Muscle of leg (tissue), 11 donors: ENCODE results near the gene MYBBP1A. TPM values are rescaled to one million over a fixed set of nuclear protein-coding genes. Genes with fewer than 3 reads are reported as not detected.
A peak's percentile ranks its signal among the peaks of the same experiment; 100 is the strongest.
"Not testable (repeated sequence)": the region's sequence is repeated elsewhere in the genome, so short reads cannot be mapped to it uniquely, and the experiment has no call there.

Experiments used
- DNase-seq: peaks from one replicate; pipeline ENCODE4 v3.0.0; 2013
- H3K27ac ChIP-seq: one replicate; pipeline ENCODE4 v1.5.1; 2013; ENCODE audit warnings: mild to moderate bottlenecking, low read length, control low read depth
- H3K27me3 ChIP-seq: one replicate; pipeline ENCODE4 v1.6.1; 2013; ENCODE audit warnings: low read length; ENCODE audit not compliant: control insufficient read depth, insufficient read depth
- H3K36me3 ChIP-seq: one replicate; pipeline ENCODE4 v1.6.1; 2013; ENCODE audit warnings: low read length; ENCODE audit not compliant: control insufficient read depth, insufficient read depth
- H3K4me1 ChIP-seq: one replicate; pipeline ENCODE4 v1.6.1; 2013; ENCODE audit warnings: low read length; ENCODE audit not compliant: control insufficient read depth, insufficient read depth
- H3K4me3 ChIP-seq: one replicate; pipeline ENCODE4 v1.5.1; 2013; ENCODE audit warnings: low read length, control low read depth
- H3K9me3 ChIP-seq: replicated peaks from 2 replicates; pipeline ENCODE4 v1.6.1; 2013; ENCODE audit warnings: low read depth, low read length; ENCODE audit not compliant: control insufficient read depth
- WGBS: methylation state at CpG from one replicate; pipeline ENCODE4 v1.1.5; 2013; ENCODE audit warnings: missing lambda C conversion rate; ENCODE audit not compliant: insufficient coverage; 5-methylcytosine and 5-hydroxymethylcytosine counted together
- polyA plus RNA-seq, 8 donors: library from polyadenylated mRNA; unstranded; fragments of 120-200 nt; gene quantifications; one replicate each; pipeline versions ENCODE4 v1.2.1 to v1.2.3, GENCODE V29; 2013; ENCODE audit warnings: inconsistent platforms in 1 of 8, low replicate concordance in 1 of 8; ENCODE audit not compliant: insufficient read length in 8 of 8, insufficient read depth in 1 of 8
- total RNA-seq: library from RNA; stranded (reverse); fragments of 120-200 nt; gene quantifications from one replicate; pipeline ENCODE4 v1.2.4, GENCODE V29; 2013

MYBBP1A gene
- total and polyA plus RNA-seq, 9 donors: 25.5 to 42.3 (median 34.3) TPM

DNA sequence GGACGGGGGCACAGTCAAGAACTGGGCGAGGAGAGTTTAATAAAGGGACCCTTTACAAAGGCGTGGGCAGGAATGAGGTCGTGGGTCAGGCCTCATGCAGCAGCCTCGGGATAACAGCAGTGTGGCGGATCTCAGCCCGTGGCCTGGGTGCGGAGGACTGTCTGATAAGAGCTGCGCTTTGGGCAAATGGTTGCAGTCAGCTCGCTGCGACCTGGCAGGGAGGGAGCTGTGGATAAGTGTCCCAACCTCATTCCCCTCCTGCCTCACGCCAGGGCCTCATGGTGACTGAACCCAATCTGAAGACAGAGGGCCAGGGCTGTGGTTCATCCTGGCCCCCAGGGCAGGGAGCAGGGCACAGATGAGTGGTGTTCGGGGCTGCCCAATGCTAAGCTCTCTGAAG lies 42.8 kb upstream of the MYBBP1A start:
- peaks cover 56% of the 10 kb centered on the region for H3K4me1 ChIP-seq
- H3K36me3 ChIP-seq: peaks cover 18% of the 10 kb centered on the region

DNA sequence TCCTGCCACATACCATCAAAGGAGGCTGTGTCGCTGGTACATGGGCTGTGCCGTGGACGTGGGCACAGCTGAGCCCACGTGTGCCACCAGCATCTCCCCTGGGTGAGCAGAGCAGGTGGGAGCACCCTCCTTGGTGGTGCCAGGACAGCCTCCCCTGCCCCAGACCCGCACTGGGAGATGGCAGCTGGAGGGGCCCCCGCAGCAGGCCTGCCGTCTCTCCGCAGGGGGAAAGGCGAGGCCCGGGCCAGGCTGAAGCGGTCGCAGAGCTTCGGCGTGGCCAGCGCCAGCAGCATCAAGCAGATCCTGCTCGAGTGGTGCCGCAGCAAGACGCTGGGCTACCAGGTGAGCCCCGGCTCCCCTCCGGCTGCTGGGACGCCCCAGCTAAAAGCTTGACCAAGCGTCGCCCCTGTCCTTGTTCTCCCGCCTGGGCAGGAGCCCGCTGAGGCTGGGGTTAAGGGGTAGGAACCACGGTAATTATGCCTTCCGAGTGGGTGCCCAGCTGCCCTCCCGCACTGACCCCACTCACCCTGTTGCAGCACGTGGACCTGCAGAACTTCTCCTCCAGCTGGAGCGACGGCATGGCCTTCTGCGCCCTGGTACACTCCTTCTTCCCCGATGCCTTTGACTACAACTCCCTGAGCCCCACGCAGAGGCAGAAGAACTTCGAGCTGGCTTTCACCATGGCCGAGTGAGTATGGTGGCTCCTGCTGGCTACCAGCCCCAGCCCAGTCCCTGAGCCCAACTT lies 41.6 kb upstream of the MYBBP1A start:
- Histone ChIP-seq H3K4me1 (peaks cover 56% of the 10 kb centered on the region), H3K4me3 (no peak overlapping the region), H3K9me3 (no peaks in the 10 kb centered on the region), H3K27ac (no peak overlapping the region), H3K27me3 (peaks cover 5% of the 10 kb centered on the region), H3K36me3 (peaks cover 16% of the 10 kb centered on the region)
- no peak for DNase-seq
- 95% methylated on average over 33 of the region's 36 CpGs for WGBS

More for the DNA sequence above, 42.8 kb upstream of the MYBBP1A start:
- DNase-seq: no peak
- H3K9me3 ChIP-seq: no peaks in the 10 kb centered on the region
- peak overlapping the region; percentile 65 for H3K27ac ChIP-seq
- 81% methylated on average over 13 of the region's 13 CpGs for WGBS
- H3K4me3 ChIP-seq: no peak overlapping the region
- peaks cover 5% of the 10 kb centered on the region for H3K27me3 ChIP-seq

DNA sequence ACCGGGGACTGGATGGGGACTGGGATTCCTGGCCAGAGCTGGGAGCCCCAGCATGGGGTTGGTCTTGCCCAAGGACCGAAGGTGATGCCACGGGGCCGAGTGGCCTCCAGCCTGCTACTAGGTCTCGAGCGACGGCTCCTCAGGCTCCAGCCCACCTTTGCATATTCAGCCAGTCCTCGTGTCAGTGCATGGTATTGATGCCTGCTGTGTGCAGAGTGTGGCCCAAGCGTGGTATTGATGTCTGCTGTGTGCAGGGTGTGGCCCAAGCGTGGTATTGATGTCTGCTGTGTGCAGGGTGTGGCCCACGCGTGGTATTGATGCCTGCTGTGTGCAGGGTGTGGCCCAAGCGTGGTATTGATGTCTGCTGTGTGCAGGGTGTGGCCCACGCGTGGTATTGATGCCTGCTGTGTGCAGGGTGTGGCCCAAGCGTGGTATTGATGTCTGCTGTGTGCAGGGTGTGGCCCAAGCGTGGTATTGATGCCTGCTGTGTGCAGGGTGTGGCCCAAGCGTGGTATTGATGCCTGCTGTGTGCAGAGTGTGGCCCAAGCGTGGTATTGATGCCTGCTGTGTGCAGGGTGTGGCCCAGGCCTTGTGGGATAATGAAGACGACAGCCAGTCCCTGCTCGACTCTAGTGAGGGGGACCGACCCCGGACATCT lies 40.6 kb upstream of the MYBBP1A start:
- H3K4me1 ChIP-seq: peaks cover 59% of the 10 kb centered on the region
- WGBS: 98% methylated on average over 7 of the region's 23 CpGs
- not testable (repeated sequence) for H3K27ac ChIP-seq, H3K4me3 ChIP-seq, H3K27me3 ChIP-seq, DNase-seq, H3K9me3 ChIP-seq
- peaks cover 16% of the 10 kb centered on the region for H3K36me3 ChIP-seq

DNA sequence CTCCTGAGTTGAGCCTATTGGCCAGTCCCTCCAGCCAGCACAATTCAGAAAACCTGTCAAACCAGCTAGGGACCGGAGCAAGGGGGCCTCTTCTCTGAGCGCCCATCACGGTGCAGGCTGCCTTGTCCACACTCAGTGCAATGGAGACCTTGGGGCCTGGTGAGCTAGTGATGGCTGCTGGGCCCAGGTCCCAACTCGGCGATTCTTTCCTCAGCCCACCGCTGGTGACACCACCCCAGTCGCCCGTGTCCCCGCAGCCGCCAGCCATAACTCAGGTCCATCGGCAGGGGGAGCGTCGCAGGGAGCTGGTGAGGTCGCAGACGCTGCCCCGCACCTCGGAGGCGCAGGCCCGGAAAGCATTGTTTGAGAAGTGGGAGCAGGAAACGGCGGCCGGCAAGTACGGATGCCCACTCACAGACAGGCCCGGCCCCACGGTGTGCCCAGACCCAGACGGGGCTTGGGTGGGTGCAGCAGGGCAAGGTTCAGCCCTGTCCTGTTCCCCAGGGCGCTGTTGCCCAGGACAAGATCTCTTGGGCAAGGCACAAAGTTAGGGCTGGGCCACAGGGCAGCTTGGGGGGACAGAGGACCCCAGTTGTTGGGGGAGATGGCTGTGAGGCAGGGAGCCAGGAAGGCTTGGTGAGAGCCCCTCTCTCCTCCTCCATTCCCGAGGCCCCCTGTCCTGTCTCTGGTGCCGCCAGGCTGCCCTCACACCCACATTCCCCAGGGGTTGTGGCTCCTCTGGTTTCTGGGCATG lies 39.9 kb upstream of the MYBBP1A start:
- H3K36me3 ChIP-seq: peaks cover 16% of the 10 kb centered on the region
- peaks cover 9% of the 10 kb centered on the region for H3K27me3 ChIP-seq
- peaks cover 61% of the 10 kb centered on the region for H3K4me1 ChIP-seq
- no peaks in the 10 kb centered on the region for H3K9me3 ChIP-seq
- DNase-seq: no peak
- WGBS: 31% methylated on average over 24 of the region's 29 CpGs
- H3K4me3 ChIP-seq: no peak overlapping the region
- H3K27ac ChIP-seq: no peak overlapping the region

DNA sequence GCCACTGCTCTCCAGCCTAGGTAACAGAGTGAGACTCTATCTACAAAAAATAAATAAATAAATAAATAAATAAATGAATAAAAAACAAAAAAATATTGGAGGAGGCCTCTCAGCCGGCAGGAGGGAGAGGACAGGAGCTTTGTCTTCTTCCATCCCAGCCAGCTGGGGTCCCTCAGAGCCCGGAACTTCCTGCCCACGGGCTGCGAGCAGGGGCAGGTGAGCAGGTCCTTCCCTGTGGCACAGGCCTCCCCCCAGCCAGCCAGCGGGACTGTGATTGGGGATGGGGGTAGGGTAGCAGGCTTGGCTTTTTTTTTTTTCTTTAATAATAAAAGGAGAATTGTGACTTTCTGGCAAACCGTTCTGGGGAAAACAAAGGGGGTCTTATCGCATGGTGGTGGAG lies 39.2 kb upstream of the MYBBP1A start:
- DNase-seq: no peak
- WGBS: 80% methylated on average over 1 of the region's 7 CpGs
- Histone ChIP-seq H3K27me3 (peaks cover 9% of the 10 kb centered on the region), H3K27ac (no peak overlapping the region), H3K4me1 (peaks cover 54% of the 10 kb centered on the region), H3K9me3 (no peaks in the 10 kb centered on the region), H3K4me3 (no peak overlapping the region), H3K36me3 (peaks cover 16% of the 10 kb centered on the region)

DNA sequence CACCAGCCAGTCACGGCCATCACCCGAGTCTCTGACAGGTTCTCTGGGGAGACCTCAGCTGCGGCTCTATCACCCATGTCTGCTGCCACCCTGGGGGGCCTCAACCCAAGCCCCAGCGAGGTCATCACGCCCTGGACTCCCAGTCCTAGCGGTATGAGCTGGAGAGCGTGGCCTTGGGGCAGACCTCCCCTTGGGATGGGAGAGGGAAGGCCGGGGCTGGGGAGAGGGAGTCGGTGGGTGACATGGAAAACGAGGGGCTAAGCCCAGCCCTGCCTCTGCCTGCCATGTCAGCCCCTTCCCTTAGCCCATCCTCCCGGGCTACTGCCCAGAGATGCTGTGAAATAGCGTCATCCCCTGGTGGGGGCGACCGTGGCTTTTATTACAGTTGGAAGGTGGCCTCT lies 37.8 kb upstream of the MYBBP1A start:
- 72% methylated on average over 12 of the region's 14 CpGs for WGBS
- H3K36me3 ChIP-seq: peaks cover 16% of the 10 kb centered on the region
- peak overlapping the region; percentile 29 for H3K27ac ChIP-seq
- H3K4me1 ChIP-seq: peaks cover 50% of the 10 kb centered on the region
- H3K27me3 ChIP-seq: peaks cover 7% of the 10 kb centered on the region
- H3K4me3 ChIP-seq: no peak overlapping the region
- no peaks in the 10 kb centered on the region for H3K9me3 ChIP-seq
- DNase-seq: no peak

DNA sequence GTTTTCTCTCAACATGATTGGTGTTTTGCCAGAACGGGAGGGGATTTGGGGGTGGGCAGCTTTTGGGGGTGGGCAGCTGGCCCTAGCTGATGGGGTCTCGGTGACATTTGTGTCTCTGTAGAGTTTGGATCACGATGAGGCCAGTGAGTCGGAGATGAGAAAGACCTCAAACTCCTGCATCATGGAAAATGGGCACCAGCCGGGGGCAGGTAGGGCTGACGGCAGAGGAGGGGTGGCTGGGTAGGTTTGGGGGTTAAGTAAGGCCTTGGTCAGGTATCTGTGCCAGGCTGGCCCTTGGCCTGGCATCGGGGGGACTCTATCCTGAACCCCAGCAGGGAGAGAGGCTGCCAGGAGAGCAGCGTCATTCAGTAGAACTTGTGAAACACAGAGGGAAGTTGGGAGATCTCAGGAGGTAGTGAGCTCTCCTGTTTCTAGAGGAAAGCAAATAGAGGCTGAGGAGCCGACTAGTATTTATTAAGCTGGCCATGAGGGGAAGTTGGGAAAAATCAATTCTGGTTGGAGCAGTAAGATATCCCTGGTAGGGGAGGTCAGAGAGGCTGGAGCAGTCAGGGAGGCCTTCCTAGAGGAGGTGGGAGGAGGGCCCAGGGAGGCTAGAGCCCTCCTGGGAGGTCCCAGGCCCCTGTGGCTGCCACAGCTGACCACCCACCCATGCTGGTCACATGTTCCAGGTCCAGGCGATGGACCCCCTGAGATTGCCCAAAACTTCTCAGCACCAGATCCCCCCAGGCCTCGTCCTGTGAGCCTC lies 37.2 kb upstream of the MYBBP1A start:
- H3K36me3 ChIP-seq: peaks cover 11% of the 10 kb centered on the region
- H3K9me3 ChIP-seq: no peaks in the 10 kb centered on the region
- 84% methylated on average over 9 of the region's 11 CpGs for WGBS
- no peak overlapping the region for H3K4me3 ChIP-seq
- peaks cover 5% of the 10 kb centered on the region for H3K27me3 ChIP-seq
- H3K4me1 ChIP-seq: peaks cover 50% of the 10 kb centered on the region
- peak overlapping the region; percentile 29 for H3K27ac ChIP-seq
- DNase-seq: no peak

DNA sequence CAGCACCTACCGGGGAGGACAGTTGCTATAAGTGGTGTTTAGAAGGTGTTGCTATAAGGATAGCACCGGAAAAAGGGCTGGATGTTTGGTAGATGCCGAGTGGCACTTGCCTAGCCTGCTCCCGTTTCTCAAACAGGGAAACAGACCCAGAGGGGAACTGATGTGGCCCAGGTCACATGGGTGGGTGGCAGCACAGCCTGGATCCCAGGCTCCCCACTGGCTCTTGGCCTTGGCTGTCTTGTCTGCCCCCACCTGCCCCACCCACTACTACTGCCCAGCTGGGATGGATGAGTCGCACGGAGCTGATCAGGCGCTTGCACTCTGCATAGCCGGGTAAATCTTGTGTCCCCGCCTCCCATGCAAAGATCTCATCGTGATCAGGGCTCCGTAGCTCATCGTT lies 36.3 kb upstream of the MYBBP1A start:
- H3K27ac ChIP-seq: no peak overlapping the region
- H3K27me3 ChIP-seq: peaks cover 5% of the 10 kb centered on the region
- peaks cover 58% of the 10 kb centered on the region for H3K4me1 ChIP-seq
- peaks cover 3% of the 10 kb centered on the region for H3K36me3 ChIP-seq
- DNase-seq: no peak
- H3K9me3 ChIP-seq: no peaks in the 10 kb centered on the region
- 53% methylated on average over 11 of the region's 12 CpGs for WGBS
- H3K4me3 ChIP-seq: no peak overlapping the region

DNA sequence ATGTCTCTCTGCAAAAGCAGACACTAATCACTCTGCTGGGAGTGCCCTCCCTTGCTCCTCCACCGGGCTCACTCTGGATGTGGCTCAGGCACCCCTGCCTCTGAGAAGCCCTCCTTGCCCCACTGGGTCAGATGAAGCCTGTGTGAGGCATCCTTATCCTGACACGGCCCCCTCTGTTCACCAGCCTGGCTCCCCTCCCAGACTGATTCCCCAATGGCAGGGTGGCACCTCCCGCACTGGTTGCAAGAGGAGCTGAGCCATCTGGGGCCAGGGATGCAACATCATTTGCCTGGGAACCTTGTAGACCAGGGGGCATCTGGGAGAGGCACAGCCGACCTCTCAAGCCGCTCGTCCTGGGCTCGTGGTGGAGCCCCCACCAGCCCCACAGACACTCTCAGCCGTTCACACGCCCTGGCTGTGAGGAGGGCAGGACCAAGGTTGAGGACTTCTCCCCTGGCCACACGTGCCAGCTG lies 35.8 kb upstream of the MYBBP1A start:
- no peak for DNase-seq
- Histone ChIP-seq H3K36me3 (peaks cover 3% of the 10 kb centered on the region), H3K27ac (peak overlapping the region; percentile 35), H3K4me3 (no peak overlapping the region), H3K9me3 (no peaks in the 10 kb centered on the region), H3K27me3 (peaks cover 7% of the 10 kb centered on the region), H3K4me1 (peaks cover 59% of the 10 kb centered on the region)
- 58% methylated on average over 10 of the region's 10 CpGs for WGBS
